Kidney capillary endothelial cell (primary cell): ENCODE data around the gene IFNK.

Experiments
- DNase-seq: peaks from one replicate; pipeline ENCODE4 v3.0.0-alpha.2; 2018; ENCODE audit warnings: low spot score

IFNK gene

GRCh38 chr9:27573634-27574590 is 49.8 kb downstream of the IFNK start:
- peak; percentile 98 for DNase-seq
